Erythroblast (primary cell): Measurements from ENCODE around the gene TTC3.

Source experiments
- DNase-seq, 2 experiments: peaks; one replicate each; lab custom pipeline; 2025; lab: John Stamatoyannopoulos, UW
- GATA1 ChIP-seq: IDR thresholded peaks from 2 replicates; pipeline ENCODE4 v1.6.1; 2011; ENCODE audit warnings: low read depth, mild to moderate bottlenecking, control low read depth, low read length, moderate library complexity
- POLR2A ChIP-seq: IDR thresholded peaks from 2 replicates; pipeline ENCODE4 v1.6.1; 2011; ENCODE audit warnings: mild to moderate bottlenecking, low read length

The TTC3 gene

DNA sequence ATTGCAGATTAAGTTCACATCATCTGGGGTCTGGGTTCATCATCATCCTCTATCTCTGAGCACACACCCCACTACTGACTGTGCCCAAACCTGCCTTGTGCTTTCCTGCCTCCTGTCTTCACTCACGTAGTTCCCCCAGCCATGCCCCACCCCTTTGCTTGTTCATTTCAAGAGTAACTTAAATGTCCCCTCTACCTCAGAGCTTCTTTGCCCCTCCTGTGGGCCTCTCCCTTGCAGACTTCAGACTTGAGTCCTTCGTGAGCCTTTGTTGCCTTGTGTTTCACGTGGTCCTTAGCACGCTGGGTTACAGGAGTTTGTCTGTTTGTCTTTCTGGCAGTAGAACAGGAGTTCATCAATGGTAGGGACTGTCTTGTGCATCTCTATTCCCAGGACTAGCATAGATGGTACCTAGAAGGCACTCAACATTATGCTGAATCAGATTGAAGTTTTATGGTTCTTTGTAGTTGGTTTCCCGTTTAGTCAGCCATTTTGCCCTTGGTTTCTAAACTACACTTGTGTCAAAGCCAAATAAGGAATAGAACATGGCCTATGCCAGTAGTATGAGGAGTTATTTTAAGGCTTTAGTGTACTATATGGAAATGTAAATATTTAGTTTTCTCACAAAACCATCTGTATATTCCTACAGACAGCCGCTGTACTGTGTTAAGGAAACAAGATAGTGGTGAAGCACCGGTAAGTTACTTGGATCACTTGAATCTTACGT lies 86.2 kb downstream of the TTC3 start:
- DNase-seq, result no peak

DNA sequence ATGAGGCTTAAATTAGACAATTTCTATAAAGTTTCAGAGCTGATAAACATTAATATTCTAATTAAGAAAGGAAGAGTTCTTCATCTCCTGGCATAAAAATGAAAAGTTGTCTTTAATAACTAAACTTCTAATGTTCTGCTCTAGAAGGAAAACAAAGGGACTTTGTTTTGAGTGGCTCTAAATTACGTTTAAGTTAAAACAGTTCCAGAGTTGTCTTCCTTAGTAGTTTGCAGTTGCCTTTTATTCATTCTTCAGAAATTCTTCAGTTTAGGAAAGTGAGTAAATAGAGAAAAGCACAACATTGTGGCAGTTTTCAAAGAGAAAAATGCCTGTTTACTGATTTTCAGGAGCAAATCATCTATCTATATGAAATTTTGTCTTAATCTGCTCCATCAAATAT lies 86.9 kb downstream of the TTC3 start:
- no peak for TF ChIP-seq POLR2A
- TF ChIP-seq GATA1, result no peak
- no peak for DNase-seq

More for the DNA sequence above, 86.2 kb downstream of the TTC3 start:
- TF ChIP-seq POLR2A, result no peak
- TF ChIP-seq GATA1, result no peak

DNA sequence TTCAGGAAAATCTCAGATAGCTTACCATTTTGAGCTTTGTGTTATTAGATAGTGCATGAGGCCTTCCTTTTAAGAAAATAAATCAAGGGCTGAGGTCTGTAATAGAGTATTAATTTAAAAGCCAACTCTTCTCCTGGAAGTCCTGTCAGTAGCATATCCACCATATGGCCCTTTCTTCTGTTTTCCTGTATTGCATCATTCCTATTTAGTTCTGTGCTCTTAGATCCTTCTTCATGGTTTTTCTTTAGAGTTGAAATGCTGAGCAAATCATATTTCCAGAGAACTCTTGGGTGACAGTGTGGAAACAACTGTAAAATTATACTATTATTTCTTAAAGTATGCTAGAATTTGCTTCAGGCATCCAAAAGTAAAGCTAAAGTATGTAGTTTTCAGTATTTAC lies 91.7 kb downstream of the TTC3 start:
- DNase-seq, result no peak
- TF ChIP-seq POLR2A (no peak), GATA1 (no peak)

DNA sequence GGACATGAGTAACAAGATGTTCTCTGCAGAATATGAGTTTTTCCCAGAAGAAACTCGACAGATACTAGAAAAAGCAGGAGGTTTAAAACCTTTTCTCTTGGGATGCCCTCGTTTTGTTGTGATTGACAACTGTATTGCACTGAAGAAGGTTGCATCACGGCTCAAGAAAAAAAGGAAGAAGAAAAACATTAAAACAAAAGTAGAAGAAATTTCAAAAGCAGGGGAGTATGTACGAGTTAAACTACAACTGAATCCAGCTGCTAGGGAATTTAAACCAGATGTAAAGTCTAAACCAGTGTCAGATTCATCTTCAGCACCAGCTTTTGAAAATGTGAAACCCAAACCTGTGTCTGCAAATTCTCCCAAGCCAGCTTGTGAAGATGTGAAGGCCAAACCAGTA lies 92.5 kb downstream of the TTC3 start:
- no peak for DNase-seq
- TF ChIP-seq POLR2A (no peak), GATA1 (no peak)

DNA sequence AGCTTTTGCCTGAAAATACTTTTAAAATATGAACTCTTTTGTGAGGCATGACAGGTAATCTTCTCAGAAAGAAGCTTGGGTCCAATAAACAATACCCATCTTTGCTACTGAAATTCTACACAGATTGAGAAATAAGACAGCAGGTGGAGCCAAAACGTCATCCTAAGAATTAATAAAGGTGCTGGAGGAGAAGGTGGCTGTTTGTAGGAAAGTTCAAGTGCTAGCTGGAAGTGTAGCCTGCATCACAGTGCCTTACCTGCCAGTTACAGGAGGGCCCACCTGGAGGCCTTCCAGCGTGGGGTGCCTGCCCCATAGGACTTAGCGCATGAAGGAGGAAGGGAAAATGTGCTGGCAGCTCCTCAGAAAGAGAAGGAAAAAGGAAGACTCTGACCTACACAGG lies 93.7 kb downstream of the TTC3 start:
- DNase-seq, result peak; percentile 18 to 54
- TF ChIP-seq POLR2A (no peak), GATA1 (no peak)

DNA sequence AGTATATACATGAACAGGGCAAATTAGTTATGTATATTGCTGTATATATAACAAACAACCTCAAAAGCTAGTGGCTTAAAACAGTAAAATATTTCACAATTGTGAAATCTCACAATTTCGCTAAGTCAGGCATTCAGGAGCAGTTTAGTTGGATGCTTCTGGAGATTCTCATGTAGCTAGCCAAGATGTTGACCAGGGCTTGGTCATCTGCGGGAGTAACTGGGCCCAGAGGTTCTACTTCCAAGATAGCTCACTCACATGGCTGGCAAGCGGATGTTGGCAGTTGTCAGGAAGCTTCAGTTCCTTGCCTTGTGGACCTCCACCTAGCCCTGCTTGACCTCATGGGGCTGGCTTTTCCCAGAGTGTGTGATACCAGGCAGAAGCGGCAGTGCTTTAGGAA lies 95.6 kb downstream of the TTC3 start:
- DNase-seq, result no peak
- TF ChIP-seq POLR2A, result no peak
- TF ChIP-seq GATA1, result no peak

DNA sequence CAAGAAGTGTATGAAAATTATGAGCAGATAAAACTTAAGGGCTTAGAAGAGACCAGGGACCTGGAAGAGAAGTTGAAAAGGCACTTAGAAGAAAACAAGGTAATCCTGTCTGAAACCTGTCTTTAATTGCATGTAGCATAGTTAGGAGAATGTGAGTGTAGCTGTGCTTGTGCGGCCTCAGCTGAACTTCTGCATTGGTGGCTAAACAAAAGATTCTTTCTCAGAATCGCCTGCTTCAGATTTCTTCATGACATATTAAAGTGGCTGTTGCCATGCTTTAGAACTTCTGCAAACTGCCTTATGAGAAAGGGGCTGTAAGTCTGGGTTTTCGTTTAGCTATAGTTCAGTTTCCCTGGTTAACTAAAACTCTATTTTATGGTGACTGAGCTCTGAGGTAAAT lies 99.6 kb downstream of the TTC3 start:
- TF ChIP-seq GATA1 (no peak), POLR2A (no peak)
- DNase-seq, result no peak

DNA sequence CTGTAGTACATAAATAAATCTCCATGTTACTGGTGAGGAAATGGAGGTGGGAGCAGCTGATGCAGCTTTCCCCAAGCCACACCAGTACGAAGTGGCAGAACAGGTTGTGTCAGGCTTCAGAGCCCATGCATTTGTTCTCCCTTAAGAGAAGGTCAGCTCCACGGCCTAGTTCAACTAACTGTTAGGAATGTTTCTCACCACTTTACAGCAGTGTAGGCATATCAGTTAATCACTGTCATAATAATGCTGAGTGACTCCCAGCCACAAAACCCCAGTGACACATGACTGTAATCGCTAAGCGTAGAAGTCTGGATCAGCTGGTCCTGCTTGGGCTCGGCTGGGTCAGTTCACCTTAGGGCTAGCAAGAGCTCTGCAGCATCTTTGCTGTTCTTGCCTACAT lies 103.7 kb downstream of the TTC3 start:
- no peak for DNase-seq
- TF ChIP-seq POLR2A (no peak), GATA1 (no peak)

DNA sequence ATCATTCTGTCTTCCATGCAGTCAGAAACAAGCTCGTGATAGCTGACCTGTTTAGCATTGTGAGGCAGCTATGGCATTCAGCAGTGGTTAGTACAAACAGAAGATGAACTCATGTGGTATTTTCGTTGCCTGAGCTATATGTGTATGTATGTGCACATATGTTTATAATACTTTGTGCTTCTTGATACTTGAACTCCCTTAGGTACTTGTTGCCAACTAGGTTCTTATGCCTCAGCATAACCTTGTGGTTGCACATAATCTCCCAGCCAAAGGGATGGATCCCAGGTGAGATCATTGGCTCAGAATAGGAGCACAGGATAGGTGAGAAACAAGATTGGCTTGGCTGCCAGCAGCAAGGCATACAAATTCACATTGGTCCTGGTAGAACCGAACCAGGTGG lies 108.0 kb downstream of the TTC3 start:
- no peak for DNase-seq
- TF ChIP-seq GATA1 (no peak), POLR2A (no peak)

DNA sequence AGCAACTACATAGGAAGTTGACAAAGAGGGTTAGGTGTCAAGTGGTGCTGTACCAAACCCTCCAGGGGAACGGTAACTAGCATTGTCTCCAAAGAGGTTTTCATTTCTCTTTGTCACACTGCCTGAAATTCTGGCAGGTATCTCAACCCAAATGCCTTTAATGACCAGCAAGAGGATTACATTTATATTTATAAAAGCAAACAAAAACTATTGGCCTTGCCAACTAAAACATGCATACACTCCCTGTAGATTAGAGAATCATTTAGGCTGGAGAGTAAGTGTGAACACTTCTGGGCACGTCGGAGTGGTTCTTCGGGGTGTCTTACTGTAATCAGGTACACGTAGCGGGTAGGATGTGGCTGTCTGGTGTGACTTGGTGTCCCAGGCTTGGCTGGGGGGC lies 109.2 kb downstream of the TTC3 start:
- no peak for TF ChIP-seq POLR2A
- no peak for TF ChIP-seq GATA1
- DNase-seq, result no peak

DNA sequence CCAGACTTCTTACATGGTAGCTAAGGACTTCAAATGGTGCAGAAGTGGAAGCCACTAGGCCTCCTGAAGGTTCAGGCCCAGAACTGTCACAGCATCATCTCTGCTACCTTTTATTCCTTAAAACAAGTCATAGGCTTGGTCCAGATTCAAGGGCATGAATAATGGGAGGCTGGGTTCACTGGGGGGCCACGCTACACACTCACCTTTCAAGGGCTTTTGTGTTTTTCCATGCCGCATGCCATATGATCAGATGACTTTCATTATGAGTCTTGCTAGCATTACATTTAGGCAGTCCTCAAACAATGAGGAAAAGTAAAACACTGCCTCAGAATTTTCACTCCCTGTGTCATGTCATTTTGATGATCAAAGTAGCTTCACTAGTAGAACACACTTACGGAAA lies 110.7 kb downstream of the TTC3 start:
- DNase-seq, result no peak
- TF ChIP-seq GATA1, result no peak
- TF ChIP-seq POLR2A, result no peak

DNA sequence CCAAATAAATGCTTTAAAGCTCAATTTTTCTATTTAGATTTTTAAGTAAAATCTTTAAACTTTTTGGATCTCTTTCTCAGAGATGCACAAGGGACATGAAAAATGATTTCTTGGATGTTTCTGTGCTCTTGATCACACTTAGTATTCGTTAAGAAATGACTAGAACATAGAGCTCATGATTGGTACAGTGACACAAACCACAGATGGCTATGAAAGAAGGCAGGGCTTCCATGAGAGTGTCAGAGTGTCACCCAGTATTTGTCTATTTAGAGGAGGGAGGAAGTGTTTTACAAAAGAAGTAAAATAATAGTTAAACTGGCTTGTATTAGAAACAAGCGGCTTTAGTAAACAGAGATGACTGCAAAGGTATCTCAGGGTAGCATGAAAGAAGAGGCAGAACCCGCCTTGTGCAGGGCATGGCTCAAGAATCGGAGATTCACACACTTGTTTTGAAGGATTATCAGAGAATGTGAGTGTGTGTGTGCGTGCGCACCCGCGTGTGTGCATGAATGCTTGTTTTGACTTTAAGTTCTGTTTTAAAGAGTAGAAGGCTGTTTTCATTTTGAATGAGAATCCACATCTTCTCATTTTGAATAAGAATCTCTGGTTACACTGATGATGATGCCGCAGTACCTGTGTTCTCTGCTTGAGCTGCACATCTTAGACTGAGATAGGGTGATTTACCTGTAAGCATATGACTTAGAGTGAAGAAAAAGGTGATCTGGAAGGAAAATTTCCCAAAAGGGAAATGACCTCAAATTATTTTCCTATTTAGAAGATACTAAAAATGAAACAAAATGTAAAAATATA lies 111.9 kb downstream of the TTC3 start:
- TF ChIP-seq GATA1 (no peak), POLR2A (no peak)

DNA sequence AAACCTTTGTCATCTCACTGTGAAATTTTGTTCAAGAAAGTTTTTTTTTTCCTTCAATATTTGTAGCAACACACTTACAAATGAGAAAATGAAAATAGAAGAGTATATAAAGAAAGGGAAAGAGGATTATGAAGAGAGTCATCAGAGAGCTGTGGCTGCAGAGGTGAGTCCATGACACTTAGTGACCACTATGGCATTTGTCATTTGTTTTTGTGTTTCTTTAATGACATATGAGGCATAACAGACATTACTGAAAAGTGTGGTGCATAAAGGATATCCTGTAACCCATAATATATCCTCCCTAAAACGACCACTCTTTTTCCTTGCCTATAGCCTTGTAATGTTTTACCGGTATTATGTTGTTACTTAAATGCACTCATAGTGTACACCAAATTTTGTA lies 113.9 kb downstream of the TTC3 start:
- TF ChIP-seq POLR2A (no peak), GATA1 (no peak)
- DNase-seq, result no peak

More for the DNA sequence above, 111.9 kb downstream of the TTC3 start:
- DNase-seq, result no peak

DNA sequence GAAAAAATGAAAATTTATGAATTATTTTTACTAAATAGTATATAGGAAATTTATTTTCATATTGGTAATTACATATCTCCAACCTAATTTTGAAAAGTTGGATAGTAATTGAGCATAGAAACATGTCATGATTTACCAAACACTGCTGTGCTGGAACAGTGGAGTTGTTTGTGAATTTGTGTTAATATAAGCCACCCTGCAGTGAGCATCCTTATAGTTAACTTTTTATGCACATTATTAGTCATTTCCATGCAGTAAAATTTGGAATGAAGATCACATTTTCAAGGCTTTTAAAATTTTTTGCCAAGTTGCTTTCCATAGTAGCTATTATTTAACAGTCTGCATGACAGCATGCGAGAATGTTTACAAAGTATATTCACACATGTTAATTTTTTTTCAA lies 115.8 kb downstream of the TTC3 start:
- TF ChIP-seq GATA1 (no peak), POLR2A (no peak)

DNA sequence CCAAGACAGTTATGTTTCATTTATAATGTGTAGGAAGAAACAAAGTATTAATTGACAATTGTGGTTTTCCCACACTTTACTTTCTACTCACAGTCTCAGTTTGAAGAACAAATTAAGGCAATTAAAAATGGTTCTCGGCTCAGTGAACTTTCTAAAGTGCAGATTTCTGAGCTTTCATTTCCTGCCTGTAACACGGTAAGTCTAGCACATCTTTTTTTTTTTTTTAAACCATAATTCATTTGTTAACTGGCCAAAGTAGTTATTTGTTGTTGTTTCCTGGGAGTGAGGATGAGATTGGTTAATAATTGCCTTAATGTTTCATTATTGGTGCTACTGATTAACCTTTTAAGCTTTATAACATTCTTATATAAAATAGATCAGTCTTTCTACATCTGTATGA lies 119.0 kb downstream of the TTC3 start:
- no peak for TF ChIP-seq GATA1
- no peak for TF ChIP-seq POLR2A

More for the DNA sequence above, 115.8 kb downstream of the TTC3 start:
- no peak for DNase-seq

More for the DNA sequence above, 119.0 kb downstream of the TTC3 start:
- DNase-seq, result no peak
